IPS-18c (cell line): ENCODE measurements around the gene AKAP8L.

Source experiments
- H3K4me3 ChIP-seq: 2 replicates; pipeline ENCODE4 v1.7.0; 2013; ENCODE audit warnings: low read depth, mild to moderate bottlenecking, low read length, moderate library complexity; ENCODE audit not compliant: insufficient read depth
- H3K9me3 ChIP-seq: one replicate; pipeline ENCODE4 v1.6.1; 2013; ENCODE audit warnings: mild to moderate bottlenecking, low read length, moderate library complexity; ENCODE audit not compliant: control insufficient read depth, insufficient read depth

AKAP8L gene

DNA sequence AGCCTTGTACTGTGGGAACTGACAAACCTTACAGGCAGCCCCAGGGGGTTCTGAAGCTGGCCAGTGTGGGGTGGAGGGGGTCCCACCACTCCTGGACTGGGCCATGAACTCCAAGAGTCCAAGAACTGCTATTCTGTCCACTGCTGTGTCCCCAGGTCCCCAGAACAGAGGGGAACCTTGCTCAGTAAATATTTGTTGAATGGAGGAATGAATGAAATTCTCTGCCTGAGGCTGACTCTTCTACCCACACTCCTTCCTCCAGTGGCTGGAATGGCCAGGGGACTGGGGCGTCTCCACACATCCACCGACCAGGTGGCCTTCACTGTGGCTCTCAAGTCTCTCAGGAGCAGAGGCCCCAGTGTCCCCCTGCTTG is 19.3 kb upstream of the AKAP8L start:
- no peaks in the 10 kb centered on the region for H3K9me3 ChIP-seq
- no peak overlapping the region for H3K4me3 ChIP-seq

DNA sequence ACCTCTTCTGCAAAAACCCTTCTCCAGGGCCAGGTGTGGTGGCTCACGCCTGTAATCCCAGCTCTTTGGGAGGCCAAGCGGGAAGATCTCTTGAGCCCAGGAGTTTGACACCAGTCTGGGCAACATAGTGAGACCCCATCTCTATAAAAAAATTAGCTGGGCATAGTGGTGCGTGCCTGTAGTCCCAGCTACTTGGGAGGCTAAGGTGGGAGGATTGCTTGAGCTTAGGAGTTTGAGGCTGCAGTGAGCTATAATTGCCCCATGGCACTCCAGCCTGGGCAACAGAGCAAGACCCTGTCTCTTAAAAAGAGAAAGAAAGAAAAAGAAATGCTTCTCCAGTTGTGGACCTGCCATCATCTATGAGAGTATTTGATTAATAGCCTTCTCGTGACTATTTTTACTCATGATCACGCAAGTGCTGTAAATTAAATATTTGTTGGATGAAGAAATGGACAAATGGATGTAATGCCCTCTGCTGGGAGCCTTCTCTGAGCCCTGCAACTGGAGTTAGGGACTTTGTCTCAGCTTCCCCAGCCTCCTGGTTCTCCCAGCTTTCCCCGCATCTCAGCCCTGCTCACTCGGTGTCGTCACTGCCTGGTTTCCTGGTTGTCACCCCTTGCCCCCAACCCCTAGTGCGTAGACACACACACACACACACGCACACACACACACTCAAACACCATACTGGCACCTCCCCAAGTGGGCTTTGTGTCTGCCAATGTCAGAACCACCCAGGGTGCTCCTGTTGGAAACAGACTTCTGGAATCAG is 18.8 kb upstream of the AKAP8L start:
- H3K4me3 ChIP-seq: no peak overlapping the region
- H3K9me3 ChIP-seq: no peaks in the 10 kb centered on the region

DNA sequence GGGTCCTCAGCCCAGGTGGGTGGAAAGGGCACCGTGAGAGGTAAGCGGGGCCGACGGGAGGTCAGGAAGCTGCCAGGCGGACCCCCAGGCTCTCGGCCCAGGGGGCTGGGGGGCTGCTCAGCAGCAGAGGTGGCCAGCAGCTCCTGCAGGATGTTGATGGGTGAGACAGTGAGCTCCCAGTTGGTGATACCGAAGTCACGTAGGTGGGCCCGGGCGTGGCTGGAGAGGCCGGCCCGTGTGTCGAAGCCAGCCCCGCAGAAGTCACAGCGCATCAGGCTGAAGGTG is 18.0 kb upstream of the AKAP8L start:
- Histone ChIP-seq H3K9me3 (no peaks in the 10 kb centered on the region), H3K4me3 (no peak overlapping the region)

DNA sequence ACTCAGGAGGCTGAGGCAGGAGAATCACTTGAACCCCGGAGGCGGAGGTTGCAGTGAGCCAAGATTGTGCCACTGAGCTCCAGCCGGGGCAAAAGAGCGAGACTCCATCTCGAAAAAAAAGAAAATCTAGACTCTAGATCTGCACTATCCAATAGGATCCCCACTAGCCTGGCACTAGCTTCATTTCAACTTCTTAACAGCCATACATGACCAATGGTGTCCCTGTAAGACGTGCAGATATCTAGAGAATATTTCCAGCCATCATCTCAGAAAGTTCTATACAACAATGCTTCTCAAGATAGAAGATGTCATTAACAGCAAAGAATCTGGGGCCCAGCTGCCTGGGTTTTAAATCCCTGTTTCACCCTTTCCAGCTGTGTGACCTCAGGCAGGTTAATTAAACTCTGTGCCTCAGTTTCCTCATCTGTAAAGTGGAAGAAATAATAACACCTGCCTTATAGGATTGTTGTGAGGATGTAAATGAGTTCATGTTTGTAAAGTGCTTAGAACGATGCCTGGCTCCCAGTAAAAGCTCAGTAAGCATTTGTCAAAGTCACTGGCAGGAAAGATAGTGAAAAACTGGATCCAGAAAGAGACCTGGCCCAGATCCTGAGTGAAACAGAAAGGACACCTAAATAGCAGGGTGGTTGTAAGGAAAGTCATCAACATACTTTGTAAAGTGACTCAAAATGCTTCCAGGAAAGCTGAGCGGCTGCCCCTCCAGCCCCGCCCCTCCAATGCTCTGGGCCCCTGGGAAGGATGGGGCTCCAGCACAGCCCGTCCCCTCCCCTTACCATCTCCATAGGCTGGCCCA is 17.4 kb upstream of the AKAP8L start:
- H3K4me3 ChIP-seq: no peak overlapping the region
- H3K9me3 ChIP-seq: no peaks in the 10 kb centered on the region

DNA sequence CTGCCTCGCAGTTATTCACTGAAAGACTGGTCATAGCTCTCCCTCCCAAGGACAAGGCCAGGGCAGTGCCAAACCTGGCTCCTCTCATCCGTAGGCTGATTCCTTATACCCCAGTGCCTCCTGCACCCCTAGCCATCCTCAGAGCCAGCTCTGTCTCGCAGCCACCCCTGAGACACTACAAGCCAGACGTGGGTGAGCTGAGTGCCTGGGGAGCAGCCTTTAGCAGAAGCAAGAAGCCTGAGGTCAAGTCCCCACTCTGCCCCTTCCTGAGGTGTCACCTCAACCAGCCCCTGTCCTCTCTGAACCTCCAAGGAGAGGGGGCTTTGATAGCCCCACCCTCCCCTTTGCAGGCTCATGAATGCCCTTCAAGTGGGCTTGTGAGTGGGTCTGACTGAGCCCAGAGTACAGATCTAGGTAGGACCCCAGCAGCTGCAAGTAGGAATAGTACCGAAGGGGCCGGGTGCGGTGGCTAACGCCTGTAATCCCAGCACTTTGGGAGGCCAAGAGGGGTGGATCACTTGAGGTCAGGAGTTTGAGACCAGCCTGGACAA is 14.8 kb upstream of the AKAP8L start:
- peak overlapping the region; percentile 90 for H3K4me3 ChIP-seq
- H3K9me3 ChIP-seq: no peaks in the 10 kb centered on the region

DNA sequence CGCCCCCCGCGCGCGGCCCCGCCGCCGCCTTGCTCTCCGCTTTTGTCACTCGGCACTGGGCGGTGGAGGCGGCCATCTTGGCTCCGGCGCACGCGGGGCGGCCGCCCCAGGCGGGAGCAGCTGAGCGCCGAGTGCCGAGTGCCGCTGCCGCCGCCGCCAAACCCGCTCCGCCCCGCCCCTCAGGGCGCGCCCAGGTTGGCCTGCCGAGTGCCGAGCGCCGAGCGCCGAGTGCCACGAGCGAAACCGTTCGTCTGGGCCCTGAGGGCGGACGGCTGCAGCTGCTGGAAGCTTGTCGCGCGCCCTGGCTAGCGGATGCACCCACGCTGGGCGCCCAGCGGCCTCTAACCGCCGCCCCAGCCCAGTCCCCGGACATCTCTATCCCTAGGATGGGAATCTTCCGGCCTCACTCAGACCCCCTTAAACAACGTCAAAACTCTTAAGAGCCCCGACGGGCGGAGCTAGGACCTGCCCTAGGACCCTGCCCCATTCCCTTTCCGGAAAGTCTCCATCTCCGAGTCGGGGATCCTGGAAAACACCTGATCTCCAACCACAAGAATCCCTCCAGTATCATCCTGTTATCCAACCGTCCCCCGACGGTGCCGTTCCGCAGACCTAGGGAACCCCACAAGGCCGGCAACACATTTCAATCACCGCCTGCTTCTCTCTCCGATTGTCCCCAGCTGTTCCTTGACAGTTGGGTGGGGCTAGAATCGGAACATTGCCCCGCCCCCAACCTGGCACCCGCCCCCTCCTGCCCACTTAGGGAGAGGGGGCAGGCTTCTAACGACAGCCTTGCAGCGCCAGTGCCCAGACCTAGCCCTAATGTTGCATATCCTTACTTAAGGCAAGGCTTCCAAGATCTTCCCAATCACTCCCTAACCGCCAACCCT is 14.1 kb upstream of the AKAP8L start:
- Histone ChIP-seq H3K4me3 (peak overlapping the region; percentile 90), H3K9me3 (no peaks in the 10 kb centered on the region)

DNA sequence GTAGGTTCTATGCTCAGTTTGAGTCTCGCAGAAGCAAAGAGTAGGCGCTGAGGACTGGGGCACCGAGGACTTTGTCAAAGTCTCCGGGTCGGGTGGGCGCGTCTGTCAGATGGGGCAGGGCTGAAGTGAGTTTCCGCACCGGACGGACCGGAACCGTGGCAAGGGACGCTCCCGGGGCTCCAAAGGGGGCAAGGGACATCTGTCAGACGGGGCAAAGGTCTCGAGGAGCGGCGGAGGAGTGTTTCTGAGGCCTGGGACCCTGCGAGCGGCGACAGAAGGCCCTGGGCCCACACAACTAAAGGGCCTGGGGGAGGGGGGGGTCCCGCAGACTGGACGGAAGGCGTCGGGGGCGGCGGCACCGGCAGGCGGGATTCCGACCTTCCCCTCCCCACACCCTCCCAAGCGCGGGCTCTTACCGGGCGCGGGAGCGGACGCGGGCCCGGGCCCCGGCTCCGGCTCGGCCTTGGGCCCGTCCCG is 13.3 kb upstream of the AKAP8L start:
- H3K9me3 ChIP-seq: no peaks in the 10 kb centered on the region
- H3K4me3 ChIP-seq: peak overlapping the region; percentile 87

DNA sequence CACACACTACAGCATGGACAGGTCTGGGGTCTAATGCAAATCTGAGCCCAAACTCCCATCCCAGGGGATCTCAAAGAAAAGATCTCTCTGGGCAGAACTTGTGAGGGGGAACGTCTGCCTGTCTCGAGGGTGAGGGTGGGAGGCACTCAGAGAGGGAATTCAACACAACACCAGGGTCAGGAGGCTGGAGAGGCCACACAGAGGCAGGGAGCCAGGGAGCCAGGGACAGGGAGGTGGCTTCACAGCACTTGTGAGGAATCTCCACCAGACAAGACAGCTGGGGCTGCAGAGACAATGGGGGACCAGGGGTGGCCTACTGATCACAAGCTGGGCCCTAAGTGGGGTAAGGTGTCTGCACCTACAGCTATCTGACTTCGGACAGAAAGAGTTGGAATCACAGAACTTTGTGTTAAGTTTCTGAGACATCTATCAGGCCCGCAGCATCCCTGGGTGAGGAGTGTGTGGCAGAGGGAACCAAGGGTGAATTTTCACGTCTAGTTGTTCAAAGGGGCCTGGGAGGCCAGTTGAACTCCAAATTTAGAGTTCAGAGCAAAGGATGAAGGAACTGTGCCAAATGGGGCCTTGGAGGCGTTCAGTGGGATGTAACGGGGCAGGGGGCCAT is 12.7 kb upstream of the AKAP8L start:
- H3K4me3 ChIP-seq: peak overlapping the region; percentile 87
- no peaks in the 10 kb centered on the region for H3K9me3 ChIP-seq

DNA sequence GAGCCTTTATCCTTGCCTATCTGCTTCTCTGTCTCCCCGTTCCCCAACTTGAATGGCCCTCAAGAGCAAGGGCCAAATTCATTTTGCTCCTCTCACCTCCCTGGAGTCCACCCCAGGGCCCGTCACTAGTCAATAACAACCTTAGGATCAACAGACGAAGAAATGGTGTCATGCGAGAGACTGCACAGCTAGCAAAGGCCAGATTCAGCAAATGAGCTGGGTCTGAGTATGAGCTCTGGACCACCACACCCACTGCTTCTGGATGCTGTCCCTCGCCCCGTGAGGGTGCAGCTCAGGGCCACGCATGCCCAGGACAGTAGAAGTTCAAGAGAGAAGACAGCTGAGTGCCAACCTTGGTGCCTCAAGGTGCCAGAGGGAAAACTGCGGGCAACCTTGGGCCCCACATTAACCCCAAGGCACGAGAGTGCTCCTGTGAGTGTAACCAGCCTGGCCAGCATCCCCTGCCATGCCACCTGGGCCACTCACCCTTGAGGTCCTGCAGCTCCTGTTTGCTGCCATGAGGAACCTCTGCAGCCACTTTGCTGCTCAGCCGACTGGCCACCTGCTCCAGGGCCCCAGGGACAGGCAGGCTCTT is 11.8 kb upstream of the AKAP8L start:
- H3K9me3 ChIP-seq: no peaks in the 10 kb centered on the region
- no peak overlapping the region for H3K4me3 ChIP-seq

DNA sequence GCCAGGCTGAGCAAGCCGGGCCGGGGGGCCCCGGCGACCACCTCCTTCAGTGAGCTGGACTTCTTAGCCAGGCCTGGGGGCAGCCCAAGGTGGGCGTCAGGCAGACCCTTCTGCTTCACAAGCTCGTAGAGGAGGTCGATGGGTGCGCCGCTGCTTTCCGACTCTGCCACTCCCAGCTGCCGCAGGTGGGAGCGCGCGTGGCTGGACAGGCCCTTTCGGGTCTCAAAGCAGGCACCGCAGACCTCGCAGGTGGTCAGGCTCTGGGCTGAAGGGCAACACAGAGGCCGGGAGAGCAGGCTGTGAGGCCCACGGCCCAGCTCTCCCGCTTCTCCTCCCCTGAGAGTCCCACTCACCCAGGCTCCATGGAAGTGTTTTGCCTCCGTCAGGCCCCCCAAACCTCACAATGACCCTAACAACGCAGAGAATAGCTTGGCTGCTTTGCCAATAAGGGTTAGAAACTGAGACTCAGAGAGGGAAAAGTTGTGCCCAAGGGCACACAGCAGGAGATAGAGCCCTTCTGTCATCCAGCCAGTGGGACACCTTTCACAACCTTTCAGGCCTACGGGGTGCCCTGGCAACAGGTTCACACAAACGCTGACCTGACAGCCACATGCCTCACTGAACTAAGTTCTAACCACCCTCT is 11.2 kb upstream of the AKAP8L start:
- Histone ChIP-seq H3K4me3 (no peak overlapping the region), H3K9me3 (no peaks in the 10 kb centered on the region)

DNA sequence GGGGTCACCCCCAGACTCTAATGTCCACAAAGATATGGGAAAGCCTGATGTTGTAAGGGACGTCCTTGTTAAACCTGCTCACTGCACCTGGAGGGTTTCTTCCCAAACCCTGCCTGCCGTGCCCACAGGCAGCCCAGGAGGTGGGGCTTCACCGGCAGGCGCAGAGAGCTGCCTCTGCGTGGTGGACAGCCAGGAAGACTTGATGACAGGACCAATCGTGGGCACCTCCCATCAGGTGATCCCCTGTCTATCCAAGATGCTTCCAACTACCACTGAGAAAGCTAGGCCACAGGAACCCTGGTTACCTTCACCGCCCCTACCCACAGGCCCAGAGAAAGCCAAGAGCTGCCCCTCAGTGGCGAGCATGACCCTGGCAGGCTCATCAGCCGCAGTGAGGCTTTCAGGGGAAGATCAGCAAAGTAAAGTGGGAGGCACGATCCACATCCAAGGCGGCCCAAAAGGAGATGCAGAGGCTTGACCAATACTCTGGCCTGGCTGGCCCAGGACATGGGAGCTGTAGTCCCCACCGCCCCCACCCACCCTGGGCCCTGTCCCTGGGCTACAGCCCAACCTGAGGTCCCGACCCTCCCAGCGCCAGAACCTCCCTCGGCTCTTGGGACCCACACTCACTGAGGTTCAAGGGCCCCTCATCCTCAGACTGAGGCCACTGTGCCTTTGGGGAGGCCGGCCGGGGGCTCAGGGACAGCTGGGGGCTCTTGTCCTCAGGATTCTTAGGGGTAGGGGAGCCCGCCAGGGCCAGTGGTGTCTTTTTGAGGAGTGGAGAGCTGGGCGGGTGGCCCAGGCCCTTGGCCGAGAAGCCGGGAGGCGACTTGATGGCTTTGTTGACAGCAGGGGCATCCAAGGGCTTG is 10.4 kb upstream of the AKAP8L start:
- Histone ChIP-seq H3K9me3 (no peaks in the 10 kb centered on the region), H3K4me3 (no peak overlapping the region)

DNA sequence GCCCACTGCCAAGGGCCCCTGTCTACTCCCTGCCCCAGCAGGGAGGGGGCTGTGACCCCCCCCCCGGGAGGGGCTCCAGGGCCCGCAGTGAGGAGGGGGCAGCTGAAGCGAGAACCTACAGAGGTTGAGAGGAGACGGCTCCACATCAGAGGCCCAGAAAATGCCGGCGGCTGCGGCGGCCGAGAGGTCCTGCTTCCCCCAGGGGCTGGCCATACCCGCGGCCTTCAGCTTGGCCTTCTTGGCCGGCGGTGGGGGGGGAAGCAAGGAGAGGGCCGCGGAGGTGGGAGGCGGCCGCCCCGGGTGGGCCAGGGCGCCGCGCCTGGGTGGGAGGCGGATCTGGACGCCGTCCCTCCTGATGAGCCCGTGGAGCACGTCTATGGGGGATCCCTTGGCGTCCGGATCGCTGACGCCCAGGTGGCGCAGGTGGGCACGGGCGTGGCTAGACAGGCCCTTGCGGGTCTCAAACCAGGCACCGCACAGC is 9.2 kb upstream of the AKAP8L start:
- H3K4me3 ChIP-seq: no peak overlapping the region
- H3K9me3 ChIP-seq: peaks cover 3% of the 10 kb centered on the region

DNA sequence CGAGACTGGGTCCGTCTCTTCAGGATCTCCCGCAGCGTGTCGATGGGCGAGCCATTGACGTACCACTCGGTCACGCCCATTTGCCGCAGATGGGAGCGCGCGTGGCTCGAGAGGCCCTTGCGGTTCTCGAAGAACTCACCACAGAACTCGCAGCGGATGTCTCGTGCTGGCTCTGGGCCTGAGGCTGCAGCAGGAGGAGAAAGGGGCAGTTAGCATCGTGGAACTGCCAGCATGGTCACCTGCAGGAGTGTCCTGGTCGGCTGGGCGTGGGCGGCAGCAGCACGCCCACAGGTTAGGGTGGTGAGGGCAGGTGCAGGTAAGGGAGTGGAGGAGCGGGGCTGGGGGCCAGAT is 8.5 kb upstream of the AKAP8L start:
- Histone ChIP-seq H3K4me3 (no peak overlapping the region), H3K9me3 (peaks cover 5% of the 10 kb centered on the region)

DNA sequence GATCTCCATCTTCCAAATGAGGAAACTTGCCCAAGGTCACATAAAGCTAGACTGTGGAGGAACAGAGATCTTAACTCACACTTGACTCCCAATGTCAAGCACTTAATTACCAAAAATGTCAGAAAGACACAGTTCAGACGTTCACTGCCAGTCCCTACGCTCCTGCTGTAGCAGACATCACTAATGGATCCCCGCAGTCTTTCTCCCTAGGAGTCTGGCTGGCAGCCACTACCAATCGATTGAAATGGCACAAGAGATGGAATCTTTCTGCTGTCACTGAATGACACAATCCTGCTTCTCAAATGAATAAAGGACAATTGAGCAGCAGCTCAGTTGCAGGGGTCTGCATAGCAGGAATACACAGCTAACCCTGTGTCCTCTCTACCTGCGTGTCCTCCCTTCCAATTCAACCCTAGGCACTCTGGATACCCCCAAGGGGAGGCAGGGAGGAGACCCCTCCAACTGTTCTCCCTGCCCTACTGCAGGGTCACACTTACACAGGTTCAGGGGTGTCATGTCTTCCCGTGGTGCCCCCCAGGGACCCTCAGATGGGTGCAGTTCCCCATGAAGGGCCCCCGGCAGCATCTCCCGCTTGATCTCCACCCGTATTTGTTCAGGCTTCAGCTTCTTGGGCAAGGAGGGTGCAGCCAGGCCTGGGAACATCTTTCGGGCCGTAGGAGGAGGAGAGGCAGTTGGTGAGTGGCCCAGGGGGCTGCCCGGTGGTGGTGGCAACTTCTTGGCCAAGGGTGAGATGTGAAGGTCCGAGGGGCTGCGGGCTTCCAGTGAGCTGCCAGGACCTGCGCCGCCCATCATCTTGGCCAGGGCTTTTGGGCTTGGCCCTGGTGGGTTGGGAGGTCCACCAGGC is 7.9 kb upstream of the AKAP8L start:
- H3K4me3 ChIP-seq: no peak overlapping the region

More for the DNA sequence above, 7.9 kb upstream of the AKAP8L start:
- peaks cover 5% of the 10 kb centered on the region for H3K9me3 ChIP-seq
